Activated naive CD8-positive, alpha-beta T cell (primary cell): ENCODE measurements around the gene GOLGA8M.
"Not testable (repeated sequence)": the region's sequence is repeated elsewhere in the genome, so short reads cannot be mapped to it uniquely, and the experiment has no call there.

ENCODE experiments used
- H3K27ac Mint-ChIP-seq: one replicate; pipeline ENCODE4 v1.8.0; 2021; ENCODE audit warnings: mixed read lengths
- H3K27me3 Mint-ChIP-seq: one replicate; pipeline ENCODE4 v1.8.0; 2021; ENCODE audit warnings: mixed read lengths
- H3K36me3 Mint-ChIP-seq: one replicate; pipeline ENCODE4 v1.8.0; 2021; ENCODE audit warnings: mixed read lengths
- H3K4me1 Mint-ChIP-seq: one replicate; pipeline ENCODE4 v1.8.0; 2021; ENCODE audit warnings: low read depth, mixed read lengths
- H3K4me3 Mint-ChIP-seq: one replicate; pipeline ENCODE4 v1.8.0; 2021; ENCODE audit warnings: mild to moderate bottlenecking, mixed read lengths
- H3K9me3 Mint-ChIP-seq: one replicate; pipeline ENCODE4 v1.8.0; 2021; ENCODE audit warnings: low read depth, mixed read lengths

GOLGA8M gene

GRCh38 chr15:28712270-28712669, at the start of gene GOLGA8M:
Gene GOLGA8M (minus strand): TSS chr15:28712421. CDS start chr15:28712323, 98 bp downstream.
- not testable (repeated sequence) for H3K36me3 Mint-ChIP-seq, H3K27ac Mint-ChIP-seq, H3K4me3 Mint-ChIP-seq, H3K4me1 Mint-ChIP-seq, H3K9me3 Mint-ChIP-seq, H3K27me3 Mint-ChIP-seq

- not testable (repeated sequence) for H3K27ac Mint-ChIP-seq, H3K9me3 Mint-ChIP-seq, H3K36me3 Mint-ChIP-seq, H3K4me3 Mint-ChIP-seq, H3K27me3 Mint-ChIP-seq
- peaks cover 11% of the 10 kb centered on the region for H3K4me1 Mint-ChIP-seq
Observed at GRCh38 chr15:28742890-28743289, 30.7 kb upstream of the GOLGA8M start.

- H3K27me3 Mint-ChIP-seq, H3K9me3 Mint-ChIP-seq, H3K36me3 Mint-ChIP-seq: not testable (repeated sequence)
- Mint-ChIP-seq H3K4me1 (peaks cover 28% of the 10 kb centered on the region), H3K27ac (peak overlapping the region; percentile 98), H3K4me3 (peak overlapping the region; percentile 92)
Observed at GRCh38 chr15:28738590-28739292, 26.5 kb upstream of the GOLGA8M start.

- H3K4me3 Mint-ChIP-seq, result peak overlapping the region; percentile 92
Observed at GRCh38 chr15:28738200-28738561, 26.0 kb upstream of the GOLGA8M start.

GRCh38 chr15:28737521-28738199, 25.4 kb upstream of the GOLGA8M start:
- H3K27me3 Mint-ChIP-seq, H3K9me3 Mint-ChIP-seq, H3K36me3 Mint-ChIP-seq: not testable (repeated sequence)
- H3K4me1 Mint-ChIP-seq, result peaks cover 26% of the 10 kb centered on the region
- H3K4me3 Mint-ChIP-seq, result peak overlapping the region; percentile 87
- H3K27ac Mint-ChIP-seq, result peak overlapping the region; percentile 92

More at GRCh38 chr15:28738200-28738561, 26.0 kb upstream of the GOLGA8M start:
- H3K27me3 Mint-ChIP-seq, H3K36me3 Mint-ChIP-seq, H3K9me3 Mint-ChIP-seq: not testable (repeated sequence)
- Mint-ChIP-seq H3K4me1 (peaks cover 26% of the 10 kb centered on the region), H3K27ac (peak overlapping the region; percentile 98)

- H3K4me1 Mint-ChIP-seq, H3K9me3 Mint-ChIP-seq, H3K27me3 Mint-ChIP-seq, H3K36me3 Mint-ChIP-seq: not testable (repeated sequence)
- H3K27ac Mint-ChIP-seq, result peak overlapping the region; percentile 82
- peak overlapping the region; percentile 55 for H3K4me3 Mint-ChIP-seq
Observed at GRCh38 chr15:28728061-28728460, 15.8 kb upstream of the GOLGA8M start.

GRCh38 chr15:28727026-28727425, 14.8 kb upstream of the GOLGA8M start:
- H3K9me3 Mint-ChIP-seq, H3K27me3 Mint-ChIP-seq, H3K36me3 Mint-ChIP-seq, H3K27ac Mint-ChIP-seq, H3K4me1 Mint-ChIP-seq, H3K4me3 Mint-ChIP-seq: not testable (repeated sequence)

GRCh38 chr15:28726102-28726501, 13.9 kb upstream of the GOLGA8M start:
- Mint-ChIP-seq H3K9me3 (no peaks in the 10 kb centered on the region), H3K4me3 (no peak overlapping the region), H3K27me3 (peaks cover 1% of the 10 kb centered on the region), H3K36me3 (no peaks in the 10 kb centered on the region), H3K27ac (no peak overlapping the region), H3K4me1 (peaks cover 6% of the 10 kb centered on the region)

- peaks cover 6% of the 10 kb centered on the region for H3K4me1 Mint-ChIP-seq
- no peaks in the 10 kb centered on the region for H3K36me3 Mint-ChIP-seq
- peaks cover 1% of the 10 kb centered on the region for H3K27me3 Mint-ChIP-seq
- H3K27ac Mint-ChIP-seq, result no peak overlapping the region
- no peaks in the 10 kb centered on the region for H3K9me3 Mint-ChIP-seq
- H3K4me3 Mint-ChIP-seq, result no peak overlapping the region
Observed at GRCh38 chr15:28725556-28725955, 13.3 kb upstream of the GOLGA8M start.

GRCh38 chr15:28723986-28724385, 11.8 kb upstream of the GOLGA8M start:
- H3K27ac Mint-ChIP-seq, H3K27me3 Mint-ChIP-seq, H3K36me3 Mint-ChIP-seq, H3K4me3 Mint-ChIP-seq, H3K4me1 Mint-ChIP-seq, H3K9me3 Mint-ChIP-seq: not testable (repeated sequence)

GRCh38 chr15:28719626-28720025, 7.4 kb upstream of the GOLGA8M start:
- not testable (repeated sequence) for H3K36me3 Mint-ChIP-seq, H3K27me3 Mint-ChIP-seq

GRCh38 chr15:28718576-28718975, 6.4 kb upstream of the GOLGA8M start:
- not testable (repeated sequence) for H3K4me3 Mint-ChIP-seq, H3K9me3 Mint-ChIP-seq, H3K36me3 Mint-ChIP-seq, H3K4me1 Mint-ChIP-seq, H3K27ac Mint-ChIP-seq, H3K27me3 Mint-ChIP-seq

More at GRCh38 chr15:28719626-28720025, 7.4 kb upstream of the GOLGA8M start:
- H3K9me3 Mint-ChIP-seq, H3K4me1 Mint-ChIP-seq, H3K4me3 Mint-ChIP-seq, H3K27ac Mint-ChIP-seq: not testable (repeated sequence)

GRCh38 chr15:28714176-28714575, 2.0 kb upstream of the GOLGA8M start:
- H3K4me1 Mint-ChIP-seq, H3K9me3 Mint-ChIP-seq, H3K27ac Mint-ChIP-seq, H3K27me3 Mint-ChIP-seq, H3K4me3 Mint-ChIP-seq, H3K36me3 Mint-ChIP-seq: not testable (repeated sequence)

GRCh38 chr15:28703927-28704326, 8.3 kb downstream of the GOLGA8M start:
- not testable (repeated sequence) for H3K27me3 Mint-ChIP-seq, H3K4me1 Mint-ChIP-seq, H3K9me3 Mint-ChIP-seq, H3K4me3 Mint-ChIP-seq, H3K36me3 Mint-ChIP-seq, H3K27ac Mint-ChIP-seq

GRCh38 chr15:28702427-28702826, 9.8 kb downstream of the GOLGA8M start:
- H3K9me3 Mint-ChIP-seq, H3K27ac Mint-ChIP-seq, H3K4me1 Mint-ChIP-seq, H3K4me3 Mint-ChIP-seq, H3K27me3 Mint-ChIP-seq, H3K36me3 Mint-ChIP-seq: not testable (repeated sequence)
